ENCODE data around the gene LIPC. TPM values are rescaled to one million over a fixed set of nuclear protein-coding genes. Genes with fewer than 3 reads are reported as not detected.

LIPC gene
- total RNA-seq, 1 donor from 2014 or later: under 0.01 TPM

- no peak overlapping the region for H3K4me3 ChIP-seq (ENCODE audit: low read length in 3 of 3)
These were observed 151.5 kb downstream of the LIPC start for GRCh38 chr15:58583171-58583908.

GRCh38 chr15:58584789-58585461 is 153.1 kb downstream of the LIPC start:
- Histone ChIP-seq H3K36me3 (ENCODE audit: control insufficient read depth in 3 of 3, insufficient read depth in 3 of 3, low read length in 3 of 3) (no peaks in the 10 kb centered on the region), H3K9me3 (ENCODE audit: control insufficient read depth in 3 of 3, low read length in 3 of 3) (no peaks in the 10 kb centered on the region), H3K27me3 (ENCODE audit: control insufficient read depth in 3 of 3, insufficient read depth in 3 of 3, low read length in 3 of 3) (peaks cover 0 to 3% (median 0%) of the 10 kb centered on the region in 3 donors), H3K27ac (ENCODE audit: low read depth, low read length) (no peak overlapping the region), H3K4me1 (ENCODE audit: control insufficient read depth in 3 of 3, insufficient read depth in 3 of 3, low read length in 3 of 3) (no peaks in the 10 kb centered on the region), H3K4me3 (ENCODE audit: low read length in 3 of 3) (no peak overlapping the region), H3K9ac (ENCODE audit: low read depth in 1 of 3, low read length in 3 of 3) (no peak overlapping the region)

More at GRCh38 chr15:58583171-58583908, 151.5 kb downstream of the LIPC start:
- no peaks in the 10 kb centered on the region for H3K4me1 ChIP-seq (ENCODE audit: control insufficient read depth in 3 of 3, insufficient read depth in 3 of 3, low read length in 3 of 3)
- H3K27ac ChIP-seq (ENCODE audit: low read depth, low read length): no peak overlapping the region
- no peak overlapping the region for H3K9ac ChIP-seq (ENCODE audit: low read depth in 1 of 3, low read length in 3 of 3)
- peaks cover 0 to 3% (median 0%) of the 10 kb centered on the region in 3 donors for H3K27me3 ChIP-seq (ENCODE audit: control insufficient read depth in 3 of 3, insufficient read depth in 3 of 3, low read length in 3 of 3)
- no peaks in the 10 kb centered on the region for H3K9me3 ChIP-seq (ENCODE audit: control insufficient read depth in 3 of 3, low read length in 3 of 3)
- no peaks in the 10 kb centered on the region for H3K36me3 ChIP-seq (ENCODE audit: control insufficient read depth in 3 of 3, insufficient read depth in 3 of 3, low read length in 3 of 3)

- Histone ChIP-seq H3K27me3 (ENCODE audit: control insufficient read depth in 3 of 3, insufficient read depth in 3 of 3, low read length in 3 of 3) (peaks cover 0 to 3% (median 0%) of the 10 kb centered on the region in 3 donors), H3K9me3 (ENCODE audit: control insufficient read depth in 3 of 3, low read length in 3 of 3) (no peaks in the 10 kb centered on the region), H3K4me1 (ENCODE audit: control insufficient read depth in 3 of 3, insufficient read depth in 3 of 3, low read length in 3 of 3) (no peaks in the 10 kb centered on the region), H3K36me3 (ENCODE audit: control insufficient read depth in 3 of 3, insufficient read depth in 3 of 3, low read length in 3 of 3) (no peaks in the 10 kb centered on the region), H3K27ac (ENCODE audit: low read depth, low read length) (no peak overlapping the region), H3K9ac (ENCODE audit: low read depth in 1 of 3, low read length in 3 of 3) (no peak overlapping the region), H3K4me3 (ENCODE audit: low read length in 3 of 3) (no peak overlapping the region)
These were observed 154.1 kb downstream of the LIPC start for GRCh38 chr15:58585693-58586443.

- Histone ChIP-seq H3K9me3 (ENCODE audit: control insufficient read depth in 3 of 3, low read length in 3 of 3) (no peaks in the 10 kb centered on the region), H3K4me3 (ENCODE audit: low read length in 3 of 3) (no peak overlapping the region), H3K9ac (ENCODE audit: low read depth in 1 of 3, low read length in 3 of 3) (no peak overlapping the region), H3K27me3 (ENCODE audit: control insufficient read depth in 3 of 3, insufficient read depth in 3 of 3, low read length in 3 of 3) (peaks cover 0 to 3% (median 0%) of the 10 kb centered on the region in 3 donors), H3K27ac (ENCODE audit: low read depth, low read length) (no peak overlapping the region), H3K36me3 (ENCODE audit: control insufficient read depth in 3 of 3, insufficient read depth in 3 of 3, low read length in 3 of 3) (no peaks in the 10 kb centered on the region), H3K4me1 (ENCODE audit: control insufficient read depth in 3 of 3, insufficient read depth in 3 of 3, low read length in 3 of 3) (no peaks in the 10 kb centered on the region)
These were observed 155.7 kb downstream of the LIPC start for GRCh38 chr15:58587486-58587885.

- Histone ChIP-seq H3K27me3 (ENCODE audit: control insufficient read depth in 3 of 3, insufficient read depth in 3 of 3, low read length in 3 of 3) (peaks cover 0 to 3% (median 0%) of the 10 kb centered on the region in 3 donors), H3K36me3 (ENCODE audit: control insufficient read depth in 3 of 3, insufficient read depth in 3 of 3, low read length in 3 of 3) (no peaks in the 10 kb centered on the region), H3K27ac (ENCODE audit: low read depth, low read length) (no peak overlapping the region), H3K4me1 (ENCODE audit: control insufficient read depth in 3 of 3, insufficient read depth in 3 of 3, low read length in 3 of 3) (no peaks in the 10 kb centered on the region), H3K4me3 (ENCODE audit: low read length in 3 of 3) (no peak overlapping the region), H3K9me3 (ENCODE audit: control insufficient read depth in 3 of 3, low read length in 3 of 3) (no peaks in the 10 kb centered on the region), H3K9ac (ENCODE audit: low read depth in 1 of 3, low read length in 3 of 3) (no peak overlapping the region)
These were observed 156.3 kb downstream of the LIPC start for GRCh38 chr15:58588096-58588495.

GRCh38 chr15:58589047-58589446 is 157.3 kb downstream of the LIPC start:
- Histone ChIP-seq H3K4me3 (ENCODE audit: low read length in 3 of 3) (no peak overlapping the region), H3K9me3 (ENCODE audit: control insufficient read depth in 3 of 3, low read length in 3 of 3) (no peaks in the 10 kb centered on the region), H3K9ac (ENCODE audit: low read depth in 1 of 3, low read length in 3 of 3) (no peak overlapping the region), H3K4me1 (ENCODE audit: control insufficient read depth in 3 of 3, insufficient read depth in 3 of 3, low read length in 3 of 3) (no peaks in the 10 kb centered on the region), H3K36me3 (ENCODE audit: control insufficient read depth in 3 of 3, insufficient read depth in 3 of 3, low read length in 3 of 3) (no peaks in the 10 kb centered on the region), H3K27me3 (ENCODE audit: control insufficient read depth in 3 of 3, insufficient read depth in 3 of 3, low read length in 3 of 3) (peaks cover 0 to 3% (median 0%) of the 10 kb centered on the region in 3 donors), H3K27ac (ENCODE audit: low read depth, low read length) (no peak overlapping the region)

DNA sequence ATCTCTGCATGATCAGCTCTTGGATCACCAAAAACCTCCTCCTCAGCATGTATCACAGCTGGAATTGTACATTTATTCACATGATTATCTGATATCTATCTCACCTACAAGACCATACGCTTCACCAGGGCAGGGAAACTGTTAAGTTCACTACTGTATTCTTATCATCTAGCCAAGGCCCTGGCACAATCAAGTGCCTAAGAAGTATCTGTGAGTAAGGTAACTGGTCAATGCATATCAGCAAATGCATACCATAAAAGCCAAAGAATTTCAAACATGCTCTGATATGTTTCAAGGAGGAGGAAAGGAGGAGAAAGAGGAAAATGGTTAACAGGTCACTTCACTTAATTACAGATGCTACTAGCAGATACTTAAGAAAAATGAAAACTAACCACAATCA is 158.4 kb downstream of the LIPC start:
- Histone ChIP-seq H3K36me3 (ENCODE audit: control insufficient read depth in 3 of 3, insufficient read depth in 3 of 3, low read length in 3 of 3) (no peaks in the 10 kb centered on the region), H3K27ac (ENCODE audit: low read depth, low read length) (no peak overlapping the region), H3K4me1 (ENCODE audit: control insufficient read depth in 3 of 3, insufficient read depth in 3 of 3, low read length in 3 of 3) (no peaks in the 10 kb centered on the region), H3K27me3 (ENCODE audit: control insufficient read depth in 3 of 3, insufficient read depth in 3 of 3, low read length in 3 of 3) (peaks cover 0 to 3% (median 0%) of the 10 kb centered on the region in 3 donors), H3K4me3 (ENCODE audit: low read length in 3 of 3) (no peak overlapping the region), H3K9me3 (ENCODE audit: control insufficient read depth in 3 of 3, low read length in 3 of 3) (no peaks in the 10 kb centered on the region), H3K9ac (ENCODE audit: low read depth in 1 of 3, low read length in 3 of 3) (no peak overlapping the region)

DNA sequence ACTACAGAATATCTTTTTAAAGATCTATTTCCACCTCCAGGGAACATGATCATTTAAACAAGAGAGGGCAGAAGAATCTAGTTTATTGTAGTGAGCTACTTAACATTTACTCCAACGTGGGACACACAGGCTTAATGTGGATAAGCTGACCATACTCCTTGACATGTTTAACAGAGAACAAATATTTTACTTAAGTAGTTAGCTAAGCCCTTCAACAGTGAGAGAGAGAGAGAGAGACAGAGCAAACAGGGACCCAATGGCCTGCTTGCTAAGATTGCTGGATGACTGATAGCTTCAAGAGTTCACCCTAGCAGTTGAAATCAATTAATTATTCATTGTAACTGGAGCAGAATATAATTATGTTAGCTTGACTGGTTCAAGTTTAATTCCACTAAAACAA is 159.1 kb downstream of the LIPC start:
- no peaks in the 10 kb centered on the region for H3K36me3 ChIP-seq (ENCODE audit: control insufficient read depth in 3 of 3, insufficient read depth in 3 of 3, low read length in 3 of 3)
- no peak overlapping the region for H3K4me3 ChIP-seq (ENCODE audit: low read length in 3 of 3)
- no peaks in the 10 kb centered on the region for H3K9me3 ChIP-seq (ENCODE audit: control insufficient read depth in 3 of 3, low read length in 3 of 3)
- H3K9ac ChIP-seq (ENCODE audit: low read depth in 1 of 3, low read length in 3 of 3): no peak overlapping the region
- H3K27me3 ChIP-seq (ENCODE audit: control insufficient read depth in 3 of 3, insufficient read depth in 3 of 3, low read length in 3 of 3): no peaks in the 10 kb centered on the region
- no peaks in the 10 kb centered on the region for H3K4me1 ChIP-seq (ENCODE audit: control insufficient read depth in 3 of 3, insufficient read depth in 3 of 3, low read length in 3 of 3)
- no peak overlapping the region for H3K27ac ChIP-seq (ENCODE audit: low read depth, low read length)

GRCh38 chr15:58593870-58594269 is 162.1 kb downstream of the LIPC start:
- H3K4me1 ChIP-seq (ENCODE audit: control insufficient read depth in 3 of 3, insufficient read depth in 3 of 3, low read length in 3 of 3): no peaks in the 10 kb centered on the region
- H3K27me3 ChIP-seq (ENCODE audit: control insufficient read depth in 3 of 3, insufficient read depth in 3 of 3, low read length in 3 of 3): no peaks in the 10 kb centered on the region
- peaks cover 0 to 3% (median 0%) of the 10 kb centered on the region in 3 donors for H3K36me3 ChIP-seq (ENCODE audit: control insufficient read depth in 3 of 3, insufficient read depth in 3 of 3, low read length in 3 of 3)
- H3K4me3 ChIP-seq (ENCODE audit: low read length in 3 of 3): no peak overlapping the region
- no peak overlapping the region for H3K9ac ChIP-seq (ENCODE audit: low read depth in 1 of 3, low read length in 3 of 3)
- no peak overlapping the region for H3K27ac ChIP-seq (ENCODE audit: low read depth, low read length)
- no peaks in the 10 kb centered on the region for H3K9me3 ChIP-seq (ENCODE audit: control insufficient read depth in 3 of 3, low read length in 3 of 3)

DNA sequence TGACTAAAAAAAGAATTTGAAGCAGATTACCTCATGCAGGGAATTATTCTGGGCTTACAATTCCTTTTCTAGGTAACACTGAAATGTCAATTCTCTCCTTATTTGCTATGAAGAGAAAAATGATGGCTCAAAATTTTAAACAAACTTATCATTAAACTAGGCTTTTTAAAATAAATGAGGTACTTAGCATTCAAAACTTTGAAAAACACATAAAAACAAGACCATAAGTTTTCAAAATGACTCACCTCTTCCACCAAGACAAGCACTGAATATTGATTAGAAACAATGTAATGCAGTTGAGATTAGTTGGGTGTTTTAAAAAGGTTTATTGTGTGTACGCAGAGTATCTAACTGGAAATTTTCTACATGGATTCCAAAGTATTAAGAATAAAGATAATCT is 163.1 kb downstream of the LIPC start:
- Histone ChIP-seq H3K9ac (ENCODE audit: low read depth in 1 of 3, low read length in 3 of 3) (no peak overlapping the region), H3K4me3 (ENCODE audit: low read length in 3 of 3) (no peak overlapping the region), H3K4me1 (ENCODE audit: control insufficient read depth in 3 of 3, insufficient read depth in 3 of 3, low read length in 3 of 3) (no peaks in the 10 kb centered on the region), H3K9me3 (ENCODE audit: control insufficient read depth in 3 of 3, low read length in 3 of 3) (no peaks in the 10 kb centered on the region), H3K36me3 (ENCODE audit: control insufficient read depth in 3 of 3, insufficient read depth in 3 of 3, low read length in 3 of 3) (peaks cover 0 to 3% (median 0%) of the 10 kb centered on the region in 3 donors), H3K27ac (ENCODE audit: low read depth, low read length) (no peak overlapping the region), H3K27me3 (ENCODE audit: control insufficient read depth in 3 of 3, insufficient read depth in 3 of 3, low read length in 3 of 3) (no peaks in the 10 kb centered on the region)

All from skeletal muscle tissue (tissue), 4 donors.